Adrenal gland (tissue), 5 donors: Measurements from ENCODE around the gene EMP1.
"Not testable (repeated sequence)": the region's sequence is repeated elsewhere in the genome, so short reads cannot be mapped to it uniquely, and the experiment has no call there.

ENCODE experiments used
- CTCF ChIP-seq, 6 experiments: fragments of 450-650 bp in 4 of 6; fragments of 200-600 bp in 2 of 6; sonication (generic) in 1 of 6; IDR thresholded peaks; 1 replicate in 5 of 6; 2 replicates in 1 of 6; pipeline versions ENCODE4 v1.5.1 to v1.8.0; 2016 to 2021; ENCODE audit warnings: antibody characterized with exemption in 6 of 6, mild to moderate bottlenecking in 2 of 6, moderate library complexity in 1 of 6
- POLR2A ChIP-seq, 2 donors: fragments of 450-650 bp; IDR thresholded peaks; one replicate each; pipeline ENCODE4 v1.6.1; 2017; ENCODE audit warnings: antibody characterized with exemption in 2 of 2, mild to moderate bottlenecking in 2 of 2, moderate library complexity in 1 of 2
- donor health status: DM: no; HTN: no; CAD: no.

GRCh38 chr12:13267826-13268225, 71.3 kb downstream of the EMP1 start:
- not testable (repeated sequence) for TF ChIP-seq CTCF, POLR2A (IDR thresholded peaks at IDR 0.05)
